Inflammatory macrophage treated with lipopolysaccharide for 4 hours (primary cell): ENCODE data around the gene PTCHD1.

Experiments
- DNase-seq: peaks from one replicate; pipeline ENCODE4 v3.0.0-alpha.2; 2020

PTCHD1 gene

GRCh38 chrX:23364416-23364815 lies 29.8 kb downstream of the PTCHD1 start:
- DNase-seq = no peak

- no peak for DNase-seq
These were observed 30.9 kb downstream of the PTCHD1 start for GRCh38 chrX:23365541-23365940.

GRCh38 chrX:23366914-23367313 lies 32.3 kb downstream of the PTCHD1 start:
- no peak for DNase-seq

DNA sequence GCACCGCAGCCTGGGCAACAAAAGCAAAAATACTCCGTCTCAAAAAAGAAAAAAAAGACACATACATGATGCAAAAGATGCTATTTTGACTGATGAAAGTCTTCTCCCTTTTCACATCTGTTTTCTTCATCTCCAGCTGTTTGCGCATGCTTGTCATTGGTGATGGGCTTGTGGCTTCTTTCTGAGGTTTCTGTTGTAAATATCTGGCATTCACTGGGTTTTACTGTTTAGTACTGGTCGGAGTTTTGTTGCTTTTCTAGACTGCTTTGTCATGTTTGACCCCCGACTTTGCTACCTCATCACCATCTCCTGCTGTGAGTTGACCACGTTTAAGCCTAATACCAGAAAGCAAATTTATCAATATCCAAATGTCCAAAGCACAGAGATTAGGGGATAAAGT lies 34.4 kb downstream of the PTCHD1 start:
- DNase-seq = no peak

DNA sequence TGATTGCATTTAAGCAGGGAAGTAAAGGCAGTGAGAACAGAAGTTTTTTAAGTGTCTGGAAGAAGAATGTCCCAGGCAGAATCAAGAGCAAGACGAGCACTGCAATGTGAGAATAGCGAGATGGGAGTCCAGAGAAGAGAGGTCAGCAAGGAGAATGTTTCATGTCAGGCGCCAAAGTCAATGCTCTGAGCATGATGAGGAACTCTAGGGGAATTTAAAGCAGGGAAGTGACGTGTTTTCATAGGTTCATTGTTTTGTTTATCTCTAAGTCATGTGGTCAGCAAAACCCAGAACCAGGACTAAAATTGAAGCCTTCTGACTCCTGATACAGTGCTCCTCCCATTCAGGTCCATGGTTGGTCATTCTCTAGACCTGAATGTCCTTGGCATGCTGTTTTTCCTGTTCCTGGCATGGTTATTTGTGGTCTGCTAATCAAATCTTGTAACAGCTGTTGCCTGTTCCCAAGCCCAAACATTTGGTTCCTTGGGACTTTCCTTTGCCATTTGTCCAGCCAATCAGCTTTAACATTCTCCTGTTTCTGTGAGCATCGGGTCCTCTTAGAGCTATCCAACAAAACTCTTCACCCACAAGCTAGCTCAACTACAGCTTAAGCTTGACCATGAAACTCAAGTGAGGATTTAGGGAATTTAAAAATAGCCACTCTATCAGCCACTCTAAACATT lies 37.7 kb downstream of the PTCHD1 start:
- no peak for DNase-seq

DNA sequence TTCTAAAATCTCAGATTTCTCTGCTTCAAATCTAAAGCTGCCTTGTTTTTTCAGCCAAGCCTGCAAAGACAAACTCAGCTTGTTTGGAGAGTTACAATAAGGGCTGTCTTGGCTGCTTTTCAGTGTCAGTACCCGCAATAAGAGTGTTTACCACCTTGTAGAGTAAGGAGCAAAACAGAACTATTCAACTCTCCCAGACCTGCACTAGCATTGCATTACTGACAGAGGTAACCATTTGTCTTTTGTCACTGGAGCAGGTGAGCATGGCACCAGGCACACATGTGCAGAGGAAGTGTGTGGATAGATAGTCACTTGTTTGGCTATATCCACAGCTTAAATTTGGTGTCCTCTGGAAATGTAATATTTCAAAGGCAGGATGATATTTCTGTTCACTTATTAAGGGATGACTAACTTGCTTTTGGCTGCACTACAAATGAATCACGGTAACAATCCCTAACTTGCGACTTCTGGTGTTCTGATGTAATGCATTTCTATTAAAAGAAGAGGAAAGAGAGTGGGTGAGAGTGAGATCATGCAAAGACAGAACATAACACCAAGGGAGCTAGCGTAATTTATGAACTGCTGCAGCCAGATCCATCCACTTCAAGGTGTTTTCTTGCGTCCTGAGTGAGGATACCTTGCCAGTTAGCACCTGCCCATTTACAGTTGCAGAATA lies 38.6 kb downstream of the PTCHD1 start:
- DNase-seq = peak; percentile 2

- DNase-seq = no peak
These were observed 39.6 kb downstream of the PTCHD1 start for GRCh38 chrX:23374291-23374690.

DNA sequence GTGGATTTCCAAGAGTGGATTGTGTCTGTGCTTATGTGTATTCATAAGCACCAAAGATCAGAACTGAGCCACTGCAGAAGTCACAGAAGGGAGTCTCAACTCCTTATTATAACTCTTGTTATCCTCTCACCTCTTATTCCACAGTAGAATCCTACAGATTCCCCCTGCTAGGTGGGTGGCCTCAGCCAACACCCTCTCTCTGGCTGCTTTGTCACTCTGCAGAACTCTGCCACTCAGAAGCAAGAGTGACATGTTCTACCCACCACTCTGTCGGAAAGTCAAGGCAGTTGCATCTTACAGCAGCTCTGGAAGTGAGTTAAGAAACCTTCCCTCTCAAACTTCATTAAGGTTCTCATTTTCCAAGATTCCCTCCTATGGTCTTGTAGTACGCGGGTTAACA lies 41.9 kb downstream of the PTCHD1 start:
- no peak for DNase-seq

DNA sequence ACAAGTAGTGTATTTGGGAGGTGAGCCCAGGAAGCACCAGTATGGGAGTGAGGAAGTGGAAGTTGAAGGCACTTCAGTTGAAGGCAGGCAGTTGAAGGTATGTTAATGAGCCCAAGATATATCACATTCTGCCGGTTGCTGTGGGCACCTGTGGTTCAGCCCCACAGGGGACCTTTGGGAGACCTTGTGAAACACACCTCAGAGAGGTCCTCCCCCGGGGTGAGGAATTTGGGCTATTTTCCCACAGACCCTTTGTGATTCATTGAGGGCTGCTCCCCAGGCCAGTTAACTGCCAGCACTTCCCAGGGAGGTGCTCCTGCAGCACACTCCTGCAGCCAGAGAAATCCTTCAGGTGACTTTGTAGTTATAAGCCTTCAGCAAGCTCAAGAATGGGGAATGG lies 45.9 kb downstream of the PTCHD1 start:
- no peak for DNase-seq

DNA sequence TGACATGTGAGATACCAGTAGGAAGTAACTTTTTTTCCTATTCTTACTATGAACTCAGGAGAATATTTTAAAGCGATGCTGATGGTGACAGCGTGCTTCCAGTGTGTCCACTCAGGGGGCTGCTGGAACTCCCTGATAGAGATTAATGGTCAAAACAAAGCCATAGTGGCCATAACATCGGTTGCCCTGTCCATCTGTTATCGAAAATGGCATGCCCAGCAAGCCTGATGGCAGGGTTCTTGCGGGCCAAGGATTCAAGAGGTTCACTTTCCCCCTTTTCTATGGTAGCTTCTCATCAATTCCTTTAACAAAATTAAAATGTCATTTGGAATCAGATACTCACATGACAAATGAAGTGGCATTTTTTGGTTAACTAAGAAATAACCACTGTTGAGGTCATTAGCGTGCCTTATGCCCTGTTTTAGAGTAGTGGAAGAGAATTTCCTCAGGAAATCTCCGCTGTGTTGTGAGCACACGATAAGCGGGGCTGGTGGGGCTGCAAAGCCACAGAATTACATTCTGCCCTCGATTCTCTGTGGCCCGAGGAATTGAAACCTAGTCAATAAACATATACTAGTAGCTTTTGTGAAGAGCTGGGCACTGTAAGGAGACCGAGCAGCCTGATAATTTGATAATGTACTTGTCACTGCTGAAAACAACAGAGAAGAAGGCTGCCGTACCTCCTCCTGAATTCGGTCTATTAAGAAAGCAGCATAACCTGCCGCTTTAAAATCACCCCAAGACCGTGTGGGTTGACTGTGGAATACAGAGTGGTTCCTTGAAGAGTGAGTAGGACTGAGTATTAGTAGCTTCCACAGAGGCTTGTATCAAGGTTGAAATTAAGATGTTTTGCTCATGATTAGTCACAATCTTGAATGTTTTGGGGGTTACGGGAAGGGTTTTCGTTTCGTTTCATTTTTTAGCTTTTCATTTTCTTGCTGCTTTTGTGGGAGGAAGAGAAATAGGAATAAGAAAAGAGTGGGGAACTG lies 46.7 kb downstream of the PTCHD1 start:
- DNase-seq = no peak

DNA sequence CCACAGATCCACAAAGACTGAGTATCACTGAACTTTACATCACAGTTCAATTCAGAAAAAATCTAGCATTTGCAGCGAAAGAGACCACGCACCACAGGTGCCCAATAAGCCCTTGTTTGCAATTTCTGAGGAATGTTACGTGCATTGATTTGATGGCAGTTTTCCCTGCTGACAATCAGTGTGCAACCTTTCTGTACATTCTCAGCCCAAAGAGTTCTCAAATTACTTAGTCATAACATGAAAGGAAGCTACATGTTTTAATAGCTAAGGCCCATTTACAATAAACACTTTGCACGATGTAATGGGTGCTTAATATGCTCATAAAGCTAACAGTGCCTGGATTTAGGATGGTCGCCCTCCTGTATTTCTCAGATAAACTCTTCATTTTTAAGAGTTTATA lies 47.9 kb downstream of the PTCHD1 start:
- DNase-seq = no peak

- no peak for DNase-seq
These were observed 48.8 kb downstream of the PTCHD1 start for GRCh38 chrX:23383411-23383810.

- no peak for DNase-seq
These were observed 50.6 kb downstream of the PTCHD1 start for GRCh38 chrX:23385242-23385641.

DNA sequence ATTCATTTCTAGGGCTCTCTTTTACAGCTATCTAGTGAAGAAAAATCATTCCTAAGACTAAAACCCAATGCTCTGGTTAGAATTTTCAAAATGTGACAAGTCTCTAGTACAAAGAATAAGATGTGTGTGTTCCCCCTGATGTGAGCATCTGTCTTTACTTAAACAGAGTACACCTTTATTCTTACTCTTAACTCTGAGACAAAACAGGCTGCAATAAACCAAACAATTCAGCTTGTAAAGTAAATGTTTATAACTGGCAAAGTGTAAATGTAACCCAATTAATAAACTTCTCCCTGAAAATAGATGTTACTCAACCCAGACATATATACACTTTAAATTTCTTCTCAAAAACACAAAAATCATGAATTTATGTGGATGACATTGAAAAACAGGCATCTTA lies 51.6 kb downstream of the PTCHD1 start:
- DNase-seq = no peak

GRCh38 chrX:23386726-23387125 lies 52.1 kb downstream of the PTCHD1 start:
- DNase-seq = peak; percentile 4

- DNase-seq = no peak
These were observed 53.0 kb downstream of the PTCHD1 start for GRCh38 chrX:23387550-23388184.

DNA sequence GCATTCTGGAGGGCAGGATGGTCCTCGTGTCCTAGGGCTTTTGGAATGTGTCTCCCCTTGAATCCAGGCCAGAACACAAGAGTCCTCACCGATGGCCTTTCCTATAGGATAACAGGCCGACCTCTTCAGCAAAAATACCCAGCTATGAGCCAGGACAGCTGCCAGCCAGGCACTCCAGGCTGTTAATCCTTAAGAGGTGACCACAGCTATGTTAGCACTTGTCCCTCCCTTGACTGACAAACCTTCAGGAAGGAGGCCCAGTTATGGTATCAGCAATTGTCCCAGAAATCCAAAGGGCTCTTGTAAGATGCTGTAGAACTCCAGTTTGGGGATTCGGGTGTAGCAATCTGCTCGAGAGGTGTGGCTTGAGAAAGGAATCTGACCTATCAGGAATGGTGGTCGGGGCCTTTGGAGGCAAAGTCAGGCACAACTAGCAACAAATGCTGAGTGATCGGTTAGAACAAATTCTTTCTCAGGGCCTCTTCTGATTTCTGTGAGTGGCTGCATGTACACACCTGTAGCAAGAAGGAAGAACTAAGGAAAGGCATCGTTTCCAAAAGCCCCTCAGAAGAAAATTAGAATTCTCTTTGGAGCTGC lies 54.6 kb downstream of the PTCHD1 start:
- no peak for DNase-seq

- DNase-seq = no peak
These were observed 56.3 kb downstream of the PTCHD1 start for GRCh38 chrX:23390979-23391378.

DNA sequence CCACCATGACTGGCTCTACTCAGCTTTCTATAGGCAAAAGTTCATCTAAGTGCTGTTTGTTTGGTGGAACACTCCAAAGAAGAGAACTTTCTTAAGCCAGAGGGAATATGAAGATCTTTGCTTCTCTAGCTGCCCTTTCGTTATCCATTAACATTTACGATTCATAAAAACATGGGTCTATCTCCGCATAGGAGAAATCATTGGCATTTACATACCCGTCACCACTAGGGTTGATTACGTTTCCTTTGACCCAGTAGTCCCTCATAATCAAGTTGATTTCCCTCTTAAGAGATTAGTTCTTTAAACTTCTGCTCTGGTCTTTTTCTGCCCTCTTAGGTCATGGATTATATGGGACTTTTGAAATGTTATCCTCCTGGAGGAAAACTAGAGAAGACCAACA lies 57.5 kb downstream of the PTCHD1 start:
- no peak for DNase-seq

GRCh38 chrX:23394421-23394820 lies 59.8 kb downstream of the PTCHD1 start:
- DNase-seq = no peak

DNA sequence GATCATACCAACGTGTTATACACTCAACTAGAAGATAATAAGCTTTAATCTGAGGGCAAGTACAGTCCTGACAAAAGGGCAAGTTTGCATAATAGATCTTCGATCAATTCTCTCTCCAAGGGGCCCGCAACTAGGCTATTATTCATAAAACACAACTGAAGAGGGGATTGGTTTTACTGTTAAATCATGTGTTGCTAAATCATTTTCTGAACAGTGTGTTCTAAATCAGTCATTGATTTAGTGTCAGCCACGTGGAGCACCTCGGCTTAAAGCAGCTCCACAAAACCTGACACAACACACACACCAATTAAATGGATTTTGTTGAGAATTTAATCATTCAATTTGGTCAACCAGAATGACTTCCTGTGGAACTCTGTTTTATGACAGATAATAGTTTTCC lies 61.6 kb downstream of the PTCHD1 start:
- no peak for DNase-seq

- DNase-seq = no peak
These were observed 63.9 kb downstream of the PTCHD1 start for GRCh38 chrX:23398570-23398969.

GRCh38 chrX:23403849-23404248 lies 69.2 kb downstream of the PTCHD1 start:
- DNase-seq = no peak
